A673 (cell line): ENCODE data around the gene SPAG16.

ENCODE experiments used
- EZH2 ChIP-seq: fragments of 200-600 bp; sonication (generic); IDR thresholded peaks from 2 replicates; pipeline ENCODE4 v1.6.1; 2017; ENCODE audit warnings: borderline replicate concordance, low read depth, mild to moderate bottlenecking, mixed read lengths, antibody characterized with exemption, low read length; ENCODE audit not compliant: poor library complexity, severe bottlenecking
- TF ChIP-seq, protein P1 (sequence below): fragments of 300-800, 200-600 bp; sonication (generic); conservative IDR thresholded peaks from 2 replicates; pipeline ENCODE4 v1.5.1; 2017; ENCODE audit warnings: low read depth, mild to moderate bottlenecking, antibody characterized with exemption, low read length, moderate library complexity, mixed read lengths

DNA sequence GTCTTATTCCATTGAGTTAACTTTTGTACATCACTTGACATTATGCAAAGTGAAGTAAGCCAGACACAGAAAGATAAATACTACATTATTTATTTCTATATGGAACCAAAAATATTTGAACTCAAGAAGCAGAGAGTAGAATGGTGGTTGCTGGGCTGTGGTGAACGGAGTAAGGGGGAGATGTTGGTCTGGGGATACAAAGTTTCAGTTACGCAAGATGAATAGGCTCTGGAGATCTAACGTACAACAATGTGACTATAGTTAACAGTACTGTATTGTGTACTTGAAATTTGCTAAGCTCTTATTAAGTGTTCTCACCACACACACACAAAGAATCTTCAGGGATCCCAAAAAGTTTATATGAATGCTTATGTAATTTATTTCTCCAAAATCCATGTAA lies 1001.7 kb downstream of the SPAG16 start:
- TF ChIP-seq, protein P1, sequence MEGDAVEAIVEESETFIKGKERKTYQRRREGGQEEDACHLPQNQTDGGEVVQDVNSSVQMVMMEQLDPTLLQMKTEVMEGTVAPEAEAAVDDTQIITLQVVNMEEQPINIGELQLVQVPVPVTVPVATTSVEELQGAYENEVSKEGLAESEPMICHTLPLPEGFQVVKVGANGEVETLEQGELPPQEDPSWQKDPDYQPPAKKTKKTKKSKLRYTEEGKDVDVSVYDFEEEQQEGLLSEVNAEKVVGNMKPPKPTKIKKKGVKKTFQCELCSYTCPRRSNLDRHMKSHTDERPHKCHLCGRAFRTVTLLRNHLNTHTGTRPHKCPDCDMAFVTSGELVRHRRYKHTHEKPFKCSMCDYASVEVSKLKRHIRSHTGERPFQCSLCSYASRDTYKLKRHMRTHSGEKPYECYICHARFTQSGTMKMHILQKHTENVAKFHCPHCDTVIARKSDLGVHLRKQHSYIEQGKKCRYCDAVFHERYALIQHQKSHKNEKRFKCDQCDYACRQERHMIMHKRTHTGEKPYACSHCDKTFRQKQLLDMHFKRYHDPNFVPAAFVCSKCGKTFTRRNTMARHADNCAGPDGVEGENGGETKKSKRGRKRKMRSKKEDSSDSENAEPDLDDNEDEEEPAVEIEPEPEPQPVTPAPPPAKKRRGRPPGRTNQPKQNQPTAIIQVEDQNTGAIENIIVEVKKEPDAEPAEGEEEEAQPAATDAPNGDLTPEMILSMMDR = no peak
- TF ChIP-seq EZH2 = no peak
